ENCODE data around the gene PLA2G4C.
"Not testable (repeated sequence)": the region's sequence is repeated elsewhere in the genome, so short reads cannot be mapped to it uniquely, and the experiment has no call there.

The PLA2G4C gene

DNA sequence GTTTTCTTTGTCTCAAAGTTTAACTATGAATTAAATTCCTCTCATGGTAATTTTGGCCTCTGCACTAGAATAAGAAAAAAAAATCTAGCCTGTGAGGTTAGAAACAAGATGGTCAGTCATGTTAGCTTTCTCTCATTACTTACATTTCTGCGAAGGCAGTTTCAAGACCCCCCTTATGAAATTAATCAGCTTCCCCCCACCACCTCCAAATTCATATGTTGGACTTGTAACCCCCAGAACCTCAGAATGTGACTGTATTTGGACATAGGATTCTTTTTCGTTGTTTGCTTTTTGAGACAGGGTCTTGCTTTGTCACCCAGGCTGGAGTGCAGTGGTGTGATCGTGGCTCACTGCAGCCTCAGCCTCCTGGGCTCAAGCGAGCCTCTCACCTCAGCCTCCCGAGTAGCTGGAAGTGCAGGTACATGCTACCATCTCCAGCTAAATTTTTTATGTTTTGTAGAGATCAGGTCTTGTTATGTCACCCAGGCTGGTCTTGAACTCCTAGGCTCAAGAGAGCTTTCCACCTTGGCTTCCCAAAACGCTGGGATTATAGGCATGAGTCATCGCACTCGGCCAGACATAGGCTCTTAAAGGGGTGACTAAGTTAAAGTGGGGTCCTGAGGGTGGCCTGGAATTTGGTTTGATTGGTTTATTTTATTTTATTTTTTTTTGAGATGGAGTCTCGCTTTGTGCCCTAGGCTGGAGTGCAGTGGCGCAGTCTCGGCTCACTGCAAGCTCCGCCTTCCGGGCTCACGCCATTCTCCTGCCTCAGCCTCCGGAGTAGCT lies 1.4 kb downstream of the PLA2G4C start:
- DNase-seq: no peak

DNA sequence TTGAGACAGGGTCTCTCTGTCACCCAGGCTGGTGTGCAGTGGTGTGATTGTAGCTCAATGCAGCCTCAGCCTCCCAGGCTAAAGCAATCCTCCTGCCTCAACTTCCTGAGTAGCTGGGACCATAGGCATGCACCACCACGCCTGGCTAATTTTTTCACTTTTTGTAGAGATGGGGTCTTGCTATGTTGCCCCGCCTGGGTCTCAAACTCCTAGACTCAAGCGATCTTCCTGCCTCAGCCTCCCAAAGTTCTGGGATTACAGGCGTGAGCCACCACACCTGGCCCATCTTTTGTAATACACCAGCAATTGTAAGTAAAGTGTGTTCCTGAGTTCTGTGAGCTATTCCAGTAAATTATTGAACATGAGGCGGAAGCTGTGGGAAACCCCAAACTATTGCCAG lies 6.7 kb downstream of the PLA2G4C start:
- DNase-seq: no peak

DNA sequence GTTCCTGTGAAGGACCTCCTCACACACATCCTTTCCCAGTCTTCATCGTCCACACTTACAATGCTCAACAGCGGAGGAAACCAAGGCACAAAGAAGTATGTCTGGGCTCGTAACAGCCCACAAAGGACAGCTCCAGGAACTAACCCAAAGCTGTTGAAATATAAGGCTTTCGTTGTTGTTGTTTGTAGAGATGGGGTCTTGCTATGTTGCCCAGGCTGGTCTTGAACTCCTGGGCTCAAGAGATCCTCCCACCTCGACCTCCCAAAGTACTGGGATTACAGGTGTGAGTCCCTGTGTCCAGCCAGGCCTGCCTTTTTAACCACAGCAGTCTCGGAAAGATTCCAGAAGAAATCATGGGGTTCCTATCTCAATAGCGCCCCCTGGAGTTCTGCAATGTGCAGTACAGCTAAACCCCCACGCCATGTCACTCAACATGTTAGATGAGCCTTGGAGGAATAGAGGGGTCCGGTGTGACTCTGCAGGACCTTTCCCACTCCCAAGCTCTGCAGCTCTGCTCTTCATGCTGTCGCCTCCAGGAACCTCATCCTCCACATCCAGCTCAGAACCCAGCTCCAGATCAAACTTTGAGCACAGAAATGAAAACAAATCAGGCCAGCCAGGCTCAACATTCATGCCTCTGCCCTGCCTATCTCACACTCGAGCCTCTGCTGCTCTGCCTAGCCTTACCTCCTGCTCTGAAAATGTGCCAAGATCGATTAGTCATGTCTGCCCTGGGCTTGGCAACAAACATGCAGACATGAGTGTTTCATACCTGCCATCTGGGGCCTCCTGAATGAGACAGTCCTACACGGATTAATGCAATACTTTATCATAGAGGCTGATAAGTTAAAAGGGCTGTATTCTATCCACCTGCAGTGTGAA lies 7.5 kb downstream of the PLA2G4C start:
- peak; percentile 36 for DNase-seq

DNA sequence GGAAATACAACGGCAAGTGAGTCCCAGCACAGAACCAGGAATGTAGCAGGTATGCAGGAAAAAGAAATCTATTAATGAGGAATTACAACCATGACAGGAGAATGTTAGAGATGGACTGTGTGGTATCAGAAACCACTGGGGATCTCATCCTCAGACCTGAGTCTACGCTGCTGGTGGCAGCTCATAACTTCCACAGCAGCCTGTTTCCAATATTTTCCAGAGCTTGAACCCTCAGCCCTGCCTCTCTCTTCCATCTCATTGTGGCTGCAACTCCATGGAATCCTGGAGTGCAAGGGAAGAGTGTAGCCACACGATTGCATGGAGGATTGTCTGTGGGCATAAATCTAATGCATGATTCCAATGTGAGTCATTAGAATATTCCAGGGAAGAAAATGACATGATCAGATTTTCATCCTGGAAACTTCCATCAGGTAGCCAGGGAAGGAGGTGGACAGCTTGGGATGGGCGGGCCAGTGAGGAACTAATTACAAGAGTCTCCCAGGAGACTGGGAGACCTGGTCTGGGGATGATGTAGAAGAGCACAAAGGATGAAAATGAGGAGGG lies 14.9 kb downstream of the PLA2G4C start:
- DNase-seq: peak; percentile 41

DNA sequence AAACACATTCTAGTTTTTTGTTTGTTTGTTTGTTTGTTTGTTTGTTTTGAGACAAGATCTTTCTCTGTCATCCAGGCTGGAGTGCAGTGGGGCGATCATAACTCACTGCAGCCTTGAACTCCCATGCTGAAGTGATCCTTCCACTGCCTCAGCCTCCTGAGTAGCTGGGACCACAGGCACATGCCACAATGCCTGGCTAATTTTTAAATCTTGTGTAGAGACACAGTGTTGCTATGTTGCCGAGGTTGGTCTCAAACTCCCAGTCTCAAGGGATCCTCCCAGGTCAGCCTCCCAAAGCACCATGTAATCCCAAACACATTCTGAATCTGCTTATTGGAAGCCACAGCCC lies 15.8 kb downstream of the PLA2G4C start:
- DNase-seq: no peak

DNA sequence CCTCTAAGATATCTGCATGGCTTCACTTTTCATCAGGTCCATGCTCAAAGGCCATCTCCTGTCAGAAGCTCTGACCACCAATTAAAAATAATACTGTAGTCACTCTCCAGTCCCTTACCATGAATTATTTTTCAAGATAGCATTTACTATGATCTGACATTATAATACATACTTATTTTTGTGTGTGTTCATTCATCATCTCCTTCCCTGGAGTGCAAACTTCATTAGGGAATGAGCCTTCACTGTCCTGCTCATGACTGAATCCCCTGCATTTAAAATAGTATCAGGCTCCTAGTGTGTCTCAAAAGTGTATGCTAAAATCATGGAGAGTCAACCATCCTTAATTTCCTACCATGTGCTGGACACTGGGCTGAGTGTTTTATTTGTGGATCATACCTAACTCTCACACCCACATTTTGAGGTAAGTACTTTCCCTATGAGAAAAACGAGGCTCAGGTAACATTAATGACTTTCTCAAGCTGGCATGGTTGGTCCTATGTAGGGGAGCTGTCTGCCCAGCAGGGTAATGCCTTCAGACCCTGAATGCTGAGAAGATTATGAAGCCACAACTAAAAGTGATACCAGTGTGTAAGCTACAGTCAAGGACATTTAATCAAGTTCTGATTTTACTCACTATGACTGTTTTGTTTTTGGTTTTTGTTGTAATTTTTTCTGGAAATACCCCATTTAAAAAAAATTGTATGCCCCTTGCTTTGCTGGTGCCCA lies 16.3 kb downstream of the PLA2G4C start:
- no peak for DNase-seq

DNA sequence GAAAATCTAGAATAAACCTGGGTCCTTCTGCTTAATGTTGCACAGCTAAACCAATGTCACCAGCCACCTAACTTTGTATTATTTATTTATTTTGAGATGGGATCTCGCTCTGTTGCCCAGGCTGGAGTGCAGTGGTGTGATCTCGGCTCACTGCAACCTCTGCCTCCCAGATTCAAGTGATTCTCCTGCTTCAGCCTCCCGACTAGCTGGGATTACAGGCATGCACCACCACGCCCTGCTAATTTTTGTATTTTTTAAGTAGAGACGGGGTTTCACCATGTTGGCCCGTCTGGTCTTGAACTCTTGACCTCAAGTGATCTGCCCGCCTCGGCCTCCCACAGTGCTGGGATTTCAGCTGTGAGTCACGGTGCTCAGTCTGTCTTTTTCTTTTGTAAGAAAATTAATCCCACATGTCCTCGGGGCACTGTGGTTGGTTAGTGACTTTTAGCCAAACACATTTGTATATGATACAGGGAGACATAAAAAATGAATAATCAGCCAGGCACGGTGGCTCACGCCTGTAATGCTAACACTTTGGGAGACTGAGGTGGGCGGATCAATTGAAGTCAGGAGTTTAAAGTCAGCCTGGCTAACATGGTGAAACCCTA lies 19.4 kb downstream of the PLA2G4C start:
- DNase-seq: peak; percentile 97

DNA sequence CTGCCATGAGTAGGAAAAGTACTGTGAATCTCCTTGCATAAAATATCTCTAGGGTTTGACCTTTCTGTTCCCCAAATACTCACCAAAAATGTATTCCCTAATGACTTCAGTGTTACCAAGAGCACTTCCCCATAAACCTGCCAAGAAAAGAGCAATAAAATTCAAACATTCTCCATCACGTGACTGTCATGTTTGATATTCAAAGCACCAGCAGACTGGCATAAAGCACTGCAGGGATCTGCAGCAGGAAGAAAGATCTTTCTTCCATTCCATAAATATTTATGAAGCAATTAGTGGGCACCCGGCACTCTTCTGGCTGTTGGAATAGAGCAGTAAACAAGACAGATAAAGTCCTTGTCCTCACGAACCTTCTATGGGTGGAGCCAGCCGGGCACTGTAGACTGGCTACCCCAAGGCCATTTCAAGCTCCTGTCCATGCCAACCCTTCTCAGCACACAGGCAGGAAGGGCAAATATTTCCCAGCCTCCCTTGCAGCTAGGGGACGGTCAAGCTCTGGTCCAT lies 20.3 kb downstream of the PLA2G4C start:
- DNase-seq: no peak

DNA sequence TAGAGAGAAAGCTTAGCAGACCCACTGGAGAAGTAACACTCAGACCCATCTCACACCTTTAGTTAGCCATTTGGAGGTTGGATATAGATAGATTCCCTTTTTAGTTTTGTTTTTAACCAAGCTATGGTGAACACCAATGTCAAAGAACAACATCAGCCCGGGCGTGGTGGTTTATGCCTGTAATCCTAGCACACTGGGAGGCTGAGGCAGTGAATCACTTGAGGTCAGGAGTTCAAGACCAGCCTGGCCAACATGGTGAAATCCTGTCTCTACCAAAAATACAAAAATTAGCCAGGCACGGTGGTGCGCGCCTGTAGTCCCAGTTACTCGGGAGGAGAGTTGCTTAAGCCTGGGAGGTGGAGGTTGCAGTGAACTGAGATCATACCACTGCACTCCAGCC lies 21.6 kb downstream of the PLA2G4C start:
- DNase-seq: not testable (repeated sequence)

DNA sequence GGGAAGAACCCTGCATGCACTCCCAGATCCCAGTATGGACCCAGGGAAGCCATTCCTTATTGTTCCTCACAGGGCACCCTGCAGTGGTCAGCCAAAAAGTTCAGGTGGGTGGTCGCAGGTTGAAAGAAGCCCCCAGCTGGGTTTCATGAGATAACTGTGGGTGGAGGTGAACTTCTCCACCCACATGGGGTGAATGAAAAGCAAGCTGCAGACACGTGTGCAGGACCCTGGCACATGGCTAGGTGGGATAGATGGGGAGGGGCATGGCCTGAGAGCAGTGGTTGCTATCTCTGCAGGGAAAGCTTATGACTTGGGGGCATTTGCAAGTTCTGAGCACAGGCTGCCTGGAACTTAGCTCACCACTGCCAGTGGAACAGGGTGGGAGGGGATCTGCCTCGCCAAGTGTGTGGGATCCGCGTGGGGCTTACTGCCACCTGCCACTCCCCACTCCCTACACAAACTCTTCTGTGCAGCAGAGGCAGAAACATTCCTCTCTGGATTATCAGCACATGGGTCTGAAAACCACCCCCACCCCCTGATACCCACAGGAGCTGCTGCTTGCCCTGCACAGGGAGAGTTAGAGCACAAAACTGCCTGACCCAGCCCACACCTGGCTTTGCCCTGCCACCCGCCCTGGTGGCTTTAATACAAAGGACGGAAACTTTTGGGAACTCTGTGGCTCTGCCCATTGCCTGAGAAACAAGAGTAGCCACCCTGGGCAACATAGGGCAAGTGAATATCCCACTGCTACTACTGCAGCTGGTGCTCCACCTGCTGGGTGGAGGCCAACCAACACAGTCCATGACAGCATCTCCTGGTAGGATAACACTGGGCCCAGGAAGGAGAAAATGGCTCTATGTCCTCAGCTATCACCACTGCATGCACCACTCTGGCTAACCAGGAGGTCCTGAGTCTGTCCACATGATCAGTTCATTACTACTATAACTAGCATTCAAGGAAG lies 24.4 kb downstream of the PLA2G4C start:
- DNase-seq: no peak

DNA sequence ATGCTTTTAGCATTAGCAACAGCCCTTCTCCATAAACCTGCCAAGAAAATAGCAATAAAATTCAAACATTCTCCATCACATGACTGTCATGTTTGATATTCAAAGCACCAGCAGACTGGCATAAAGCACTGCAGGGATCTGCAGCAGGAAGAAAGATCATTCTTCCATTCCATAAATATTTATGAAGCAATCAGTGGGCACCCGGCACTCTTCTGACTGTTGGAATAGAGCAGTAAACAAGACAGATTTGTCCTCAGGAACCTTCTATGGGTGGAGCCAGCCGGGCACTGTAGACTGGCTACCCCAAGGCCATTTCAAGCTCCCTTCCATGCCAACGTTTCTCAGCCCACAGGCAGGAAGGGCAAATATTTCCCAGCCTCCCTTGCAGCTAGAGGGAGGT lies 25.5 kb downstream of the PLA2G4C start:
- DNase-seq: no peak

DNA sequence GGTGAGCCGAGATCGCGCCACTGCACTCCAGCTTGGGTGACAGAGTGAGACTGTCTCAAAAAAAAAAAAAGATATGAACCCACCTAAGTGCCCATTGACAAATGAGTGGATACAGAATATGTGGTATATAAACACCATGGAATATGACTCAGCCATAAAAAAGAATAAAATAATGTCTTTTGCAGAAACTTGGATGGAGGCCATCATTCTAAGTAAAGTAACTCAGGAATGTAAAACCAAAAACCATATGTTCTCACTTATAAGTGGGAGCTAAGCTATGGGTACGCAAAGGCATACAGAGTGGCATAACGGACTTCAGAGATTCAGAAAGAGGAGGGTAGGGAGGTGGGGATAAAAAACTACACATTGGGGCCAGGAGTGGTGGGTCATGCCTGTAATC lies 29.5 kb downstream of the PLA2G4C start:
- no peak for DNase-seq

DNA sequence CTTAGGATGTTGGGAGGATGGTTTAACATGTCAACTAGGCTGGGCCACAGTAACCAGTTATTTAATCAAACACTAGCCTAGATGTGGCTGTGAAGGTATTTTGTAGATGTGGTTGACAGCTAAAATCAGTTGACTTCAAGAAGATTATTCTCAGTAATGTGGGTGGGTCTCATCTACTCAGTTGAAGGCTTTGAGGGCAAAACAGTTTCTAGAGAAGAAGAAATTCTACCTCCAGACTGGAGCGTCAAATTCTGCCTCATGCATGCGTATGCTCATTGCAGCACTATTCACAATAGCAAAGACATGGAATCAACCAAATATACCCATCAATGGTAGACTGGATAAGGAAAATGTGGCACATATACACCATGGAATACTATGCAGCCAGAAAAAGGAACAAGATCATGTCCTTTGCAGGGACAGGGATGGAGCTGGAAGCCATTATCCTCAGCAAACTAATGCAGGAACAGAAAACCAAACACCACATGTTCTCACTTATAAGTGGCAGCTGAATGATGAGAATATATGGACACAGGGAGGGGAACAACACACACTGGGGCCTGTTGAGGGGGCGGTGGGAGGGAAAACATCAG lies 40.3 kb downstream of the PLA2G4C start:
- not testable (repeated sequence) for DNase-seq

DNA sequence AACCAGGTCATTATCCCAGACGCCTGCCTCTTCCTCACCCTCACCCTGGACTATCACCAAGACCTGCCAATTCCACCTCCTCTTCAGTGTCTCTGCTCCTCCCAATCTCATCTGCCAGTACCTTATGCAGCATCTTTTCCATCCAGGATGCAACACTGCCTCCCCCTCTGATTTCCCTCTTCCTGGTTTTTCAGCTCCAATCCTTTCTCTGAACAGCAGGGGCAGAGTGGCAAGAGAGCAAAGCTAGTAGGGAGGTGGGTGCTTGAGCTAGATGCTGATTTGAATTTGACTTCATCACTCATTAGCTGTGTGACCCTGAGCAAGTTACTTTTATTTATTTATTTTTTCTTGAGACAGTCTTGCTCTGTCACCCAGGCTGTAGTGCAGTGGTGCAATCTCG lies 41.2 kb downstream of the PLA2G4C start:
- DNase-seq: no peak

DNA sequence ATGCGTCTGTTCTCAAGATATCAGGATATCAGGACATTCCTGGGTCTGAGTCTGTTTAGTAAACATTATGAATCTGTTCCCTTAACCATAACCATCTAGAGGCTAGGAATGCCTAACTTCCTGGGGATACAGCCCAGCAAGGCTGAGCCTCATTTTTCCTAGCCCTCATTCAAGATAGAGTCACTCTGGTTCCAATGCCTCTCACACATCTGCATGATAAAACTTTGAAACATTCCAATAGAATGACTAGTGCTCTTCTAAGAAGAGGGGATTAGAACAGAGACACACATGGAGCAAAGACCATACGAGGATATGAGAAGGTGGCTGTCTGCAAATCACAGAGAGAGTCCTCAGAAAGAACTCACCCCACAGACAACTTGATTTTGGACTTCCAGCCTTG lies 46.1 kb downstream of the PLA2G4C start:
- peak; percentile 41 for DNase-seq

DNA sequence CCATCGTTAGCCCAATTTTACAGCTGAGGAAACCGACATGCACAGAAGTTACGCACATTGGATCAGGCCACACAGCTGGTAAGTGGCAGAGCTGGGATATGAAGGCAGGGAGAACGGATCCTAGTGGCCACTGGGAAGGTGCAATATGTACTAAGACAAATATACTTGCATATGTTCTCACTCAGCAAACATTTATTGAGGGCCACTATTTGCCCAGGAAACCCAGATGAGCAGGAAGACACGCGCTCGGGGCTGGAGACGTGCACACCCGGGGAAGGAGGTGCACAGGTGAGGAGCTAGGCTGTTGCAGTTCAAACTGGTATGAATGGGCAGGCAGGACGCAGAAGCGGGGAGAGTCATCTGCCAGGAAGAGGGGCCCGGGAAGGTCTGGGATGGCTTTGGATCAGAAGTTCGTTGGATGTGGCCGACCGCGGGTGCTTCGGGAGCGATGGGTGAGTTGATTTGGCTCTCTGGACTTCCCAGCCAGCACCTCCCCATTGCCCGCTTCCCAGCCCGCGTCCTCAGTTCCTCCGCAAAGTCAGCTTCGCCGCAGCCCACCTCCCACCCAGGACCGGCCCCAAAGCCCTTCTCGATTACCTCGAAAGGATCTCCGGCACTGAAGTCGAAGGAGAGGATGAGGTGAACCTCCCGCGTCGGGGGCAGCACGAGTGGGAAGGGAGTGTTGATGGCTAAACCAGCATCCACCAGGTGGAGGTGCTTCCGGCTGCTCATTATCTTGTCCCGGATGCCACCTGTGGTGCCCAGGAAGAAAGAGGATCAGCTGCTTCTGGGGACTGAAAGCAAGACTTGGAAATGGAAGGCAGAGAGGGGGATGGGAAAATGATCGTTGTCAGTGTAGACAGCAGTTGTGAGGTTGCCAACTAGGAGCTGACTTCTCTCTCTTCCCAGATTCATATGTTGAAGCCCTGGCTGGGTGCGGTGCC lies 48.9 kb downstream of the PLA2G4C start:
- no peak for DNase-seq

DNA sequence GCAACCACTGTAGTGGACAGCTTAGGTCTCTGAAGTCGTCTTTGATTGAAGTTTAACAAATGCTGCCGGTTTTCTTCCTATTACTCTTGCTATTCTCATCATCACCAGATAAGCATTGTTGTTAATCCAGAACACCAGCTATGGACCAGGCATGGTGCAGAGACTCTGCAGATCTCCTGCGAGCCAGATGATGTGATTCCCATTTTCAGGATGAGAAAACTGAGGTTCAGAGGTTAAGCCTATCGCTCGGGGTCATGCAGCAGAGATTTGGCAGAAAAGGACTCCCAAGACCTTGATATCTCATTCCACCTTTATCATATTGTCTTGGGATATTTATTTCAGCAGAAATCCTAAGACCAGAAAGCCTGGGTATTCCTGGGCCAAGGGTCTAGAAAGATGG lies 50.2 kb downstream of the PLA2G4C start:
- DNase-seq: no peak

DNA sequence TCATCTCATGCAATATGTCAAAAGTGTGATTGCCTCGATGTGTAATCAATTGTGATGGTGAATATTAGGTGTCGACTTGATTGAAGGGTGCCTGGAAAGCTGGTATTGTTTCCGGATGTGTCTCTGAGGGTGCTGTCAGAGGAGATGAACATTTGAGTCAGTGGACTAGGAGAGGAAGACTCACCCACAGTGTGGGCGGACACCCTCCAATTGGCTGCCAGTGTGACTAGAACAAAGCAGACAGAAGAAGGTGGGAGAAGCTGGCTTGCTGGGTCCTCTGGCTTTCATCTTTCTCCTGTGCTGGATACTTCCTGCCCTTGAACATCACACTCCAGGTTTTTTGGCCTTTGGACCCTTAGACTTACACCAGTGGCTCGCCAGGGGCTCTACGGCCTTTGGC lies 51.3 kb downstream of the PLA2G4C start:
- DNase-seq: no peak

DNA sequence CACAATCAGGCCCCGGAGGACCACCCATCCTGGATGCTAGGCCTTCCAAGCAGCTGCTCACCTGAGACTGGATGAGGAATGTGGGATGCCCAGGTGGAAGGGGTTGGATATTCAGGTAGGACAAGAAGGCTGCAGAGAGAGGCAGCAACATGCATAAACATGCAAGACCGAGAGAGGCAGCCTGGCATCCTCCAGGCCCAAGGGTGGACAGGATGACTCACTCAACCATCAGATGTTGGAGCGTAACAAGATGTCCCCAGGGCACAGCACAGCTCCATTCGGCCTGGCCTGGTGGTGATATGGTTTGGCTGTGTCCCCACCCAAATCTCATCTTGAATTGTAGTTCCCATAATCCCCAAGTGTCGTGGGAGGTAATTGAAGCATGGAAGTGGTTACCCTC lies 56.8 kb downstream of the PLA2G4C start:
- no peak for DNase-seq

DNA sequence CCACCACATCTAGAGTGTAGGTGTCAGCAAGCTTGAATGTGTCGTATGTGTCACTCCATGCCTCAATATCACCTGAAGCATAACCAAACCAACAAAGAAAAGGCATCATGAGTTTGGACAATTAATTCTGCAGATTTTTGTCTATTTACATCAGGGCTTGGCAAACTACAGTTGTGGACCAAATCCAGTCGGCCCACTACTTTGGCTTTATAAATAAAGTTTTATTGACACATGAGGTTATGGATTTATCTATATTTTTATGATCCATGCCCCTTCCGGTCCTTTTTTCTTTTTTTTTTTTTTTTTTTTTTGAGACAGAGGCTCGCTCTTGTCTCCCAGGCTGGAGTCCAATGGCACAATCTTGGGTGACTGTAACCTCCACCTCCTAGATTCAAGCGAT lies 57.5 kb downstream of the PLA2G4C start:
- no peak for DNase-seq

All from HCEC 1CT (cell line).